Natural killer cell (primary cell): ENCODE results near the gene CPA5. TPM values are rescaled to one million over a fixed set of nuclear protein-coding genes. Genes with fewer than 3 reads are reported as not detected.

Source experiments
- ATAC-seq, 3 donors: fragments of 150-1000 bp in 2 of 3; fragments of 200-7000 bp in 1 of 3; cut with Tn5 transposase; 1 replicate in 1 of 3; 2 replicates in 2 of 3; pipeline ENCODE4 v1.10.0; 2021; ENCODE audit warnings: mild to moderate bottlenecking in 2 of 3, moderate library complexity in 2 of 3
- DNase-seq, 2 donors: peaks; one replicate each; pipeline versions ENCODE4 v3.0.0 to v3.0.0-alpha.2; 2013 to 2021; ENCODE audit warnings: mixed read lengths in 1 of 2
- H3K27ac ChIP-seq: one replicate; pipeline ENCODE4 v1.5.1; 2013; ENCODE audit warnings: mild to moderate bottlenecking, low read length
- H3K27me3 ChIP-seq: one replicate; pipeline ENCODE4 v1.6.1; 2013; ENCODE audit warnings: low read length; ENCODE audit not compliant: control insufficient read depth, insufficient read depth
- H3K36me3 ChIP-seq: one replicate; pipeline ENCODE4 v1.6.1; 2013; ENCODE audit warnings: low read length; ENCODE audit not compliant: control insufficient read depth, insufficient read depth
- H3K4me1 ChIP-seq: one replicate; pipeline ENCODE4 v1.6.1; 2013; ENCODE audit warnings: low read length; ENCODE audit not compliant: control insufficient read depth, insufficient read depth
- H3K4me3 ChIP-seq: one replicate; pipeline ENCODE4 v1.5.1; 2013; ENCODE audit warnings: low read length
- H3K9me3 ChIP-seq: one replicate; pipeline ENCODE4 v1.6.1; 2013; ENCODE audit warnings: low read length; ENCODE audit not compliant: control insufficient read depth, insufficient read depth
- H3K27ac Mint-ChIP-seq, 2 donors: one replicate each; pipeline ENCODE4 v1.8.0; 2022; ENCODE audit warnings: mild to moderate bottlenecking in 2 of 2, mixed read lengths in 2 of 2, moderate library complexity in 1 of 2
- H3K27me3 Mint-ChIP-seq, 2 donors: one replicate each; pipeline ENCODE4 v1.8.0; 2022; ENCODE audit warnings: low read depth in 2 of 2, mixed read lengths in 2 of 2
- H3K36me3 Mint-ChIP-seq: one replicate; pipeline ENCODE4 v1.8.0; 2022; ENCODE audit warnings: mixed read lengths
- H3K4me1 Mint-ChIP-seq, 2 donors: one replicate each; pipeline ENCODE4 v1.8.0; 2022; ENCODE audit warnings: mixed read lengths in 2 of 2
- H3K4me3 Mint-ChIP-seq: one replicate; pipeline ENCODE4 v1.8.0; 2022; ENCODE audit warnings: mild to moderate bottlenecking, moderate library complexity, mixed read lengths
- H3K9me3 Mint-ChIP-seq, 2 donors: one replicate each; pipeline ENCODE4 v1.8.0; 2022; ENCODE audit warnings: mixed read lengths in 2 of 2
- CTCF ChIP-seq: fragments of 200-600 bp; IDR thresholded peaks from one replicate; pipeline ENCODE4 v1.8.0; 2022; ENCODE audit warnings: antibody characterized with exemption
- WGBS: methylation state at CpG from one replicate; pipeline ENCODE4 v1.1.7; 2013; ENCODE audit warnings: missing lambda C conversion rate; ENCODE audit not compliant: insufficient coverage; 5-methylcytosine and 5-hydroxymethylcytosine counted together
- intact Hi-C: fragments of 100-400 bp; cut with micrococcal nuclease; formaldehyde crosslinking; loops from one replicate; pipeline ENCODE4 v1.14.2; 2022
- total RNA-seq, 4 donors: library from RNA; stranded (reverse); fragments of 120-200 nt in 1 of 4; gene quantifications; one replicate each; pipeline versions ENCODE4 v1.2.3 to v1.2.4, GENCODE V29; 2013 to 2022

The CPA5 gene
- total RNA-seq, 3 donors from 2014 or later (not counting 1 experiment from before 2014, with no cell fraction given), result not detected

GRCh38 chr7:130332259-130333053, 12.2 kb upstream of the CPA5 start:
- H3K9me3 ChIP-seq, result no peaks in the 10 kb centered on the region
- H3K36me3 ChIP-seq, result no peaks in the 10 kb centered on the region
- ATAC-seq (no peak), DNase-seq (no peak)
- intact Hi-C loops, result no loop called here
- 94% methylated on average over 2 of the region's 4 CpGs for WGBS
- Mint-ChIP-seq H3K36me3 (no peaks in the 10 kb centered on the region), H3K27me3 (no peaks in the 10 kb centered on the region), H3K27ac (no peak overlapping the region), H3K4me1 (no peaks in the 10 kb centered on the region), H3K4me3 (no peak overlapping the region), H3K9me3 (no peaks in the 10 kb centered on the region)
- H3K4me3 ChIP-seq, result no peak overlapping the region
- no peaks in the 10 kb centered on the region for H3K27me3 ChIP-seq
- H3K4me1 ChIP-seq, result no peaks in the 10 kb centered on the region
- no peak overlapping the region for H3K27ac ChIP-seq
- no peak for TF ChIP-seq CTCF

- no peak for TF ChIP-seq CTCF
- H3K4me3 ChIP-seq, result no peak overlapping the region
- H3K36me3 ChIP-seq, result no peaks in the 10 kb centered on the region
- H3K27ac ChIP-seq, result no peak overlapping the region
- no peaks in the 10 kb centered on the region for H3K4me1 ChIP-seq
- DNase-seq (no peak), ATAC-seq (no peak)
- no peaks in the 10 kb centered on the region for H3K9me3 Mint-ChIP-seq
- H3K27me3 ChIP-seq, result no peaks in the 10 kb centered on the region
- H3K4me1 Mint-ChIP-seq, result no peaks in the 10 kb centered on the region
- H3K36me3 Mint-ChIP-seq, result no peaks in the 10 kb centered on the region
- WGBS, result no CpG with 5 or more reads among the region's 2 CpGs
- H3K27ac Mint-ChIP-seq, result no peak overlapping the region
- no peak overlapping the region for H3K4me3 Mint-ChIP-seq
- H3K27me3 Mint-ChIP-seq, result no peaks in the 10 kb centered on the region
- intact Hi-C loops, result no loop called here
- no peaks in the 10 kb centered on the region for H3K9me3 ChIP-seq
Observed at GRCh38 chr7:130333832-130334231, 10.8 kb upstream of the CPA5 start.

GRCh38 chr7:130334274-130334673, 10.3 kb upstream of the CPA5 start:
- WGBS, result 94% methylated on average over 6 of the region's 6 CpGs
- no peaks in the 10 kb centered on the region for H3K9me3 Mint-ChIP-seq
- H3K36me3 ChIP-seq, result no peaks in the 10 kb centered on the region
- H3K27me3 Mint-ChIP-seq, result no peaks in the 10 kb centered on the region
- no peak overlapping the region for H3K4me3 Mint-ChIP-seq
- H3K4me1 ChIP-seq, result no peaks in the 10 kb centered on the region
- no peak for ATAC-seq
- H3K9me3 ChIP-seq, result no peaks in the 10 kb centered on the region
- no peak overlapping the region for H3K27ac Mint-ChIP-seq
- H3K27me3 ChIP-seq, result no peaks in the 10 kb centered on the region
- no peak overlapping the region for H3K27ac ChIP-seq
- intact Hi-C loops, result no loop called here
- no peak for DNase-seq
- H3K36me3 Mint-ChIP-seq, result no peaks in the 10 kb centered on the region
- TF ChIP-seq CTCF, result no peak
- H3K4me3 ChIP-seq, result no peak overlapping the region
- H3K4me1 Mint-ChIP-seq, result no peaks in the 10 kb centered on the region
